ENCODE measurements around the gene FGFRL1.

FGFRL1 gene

DNA sequence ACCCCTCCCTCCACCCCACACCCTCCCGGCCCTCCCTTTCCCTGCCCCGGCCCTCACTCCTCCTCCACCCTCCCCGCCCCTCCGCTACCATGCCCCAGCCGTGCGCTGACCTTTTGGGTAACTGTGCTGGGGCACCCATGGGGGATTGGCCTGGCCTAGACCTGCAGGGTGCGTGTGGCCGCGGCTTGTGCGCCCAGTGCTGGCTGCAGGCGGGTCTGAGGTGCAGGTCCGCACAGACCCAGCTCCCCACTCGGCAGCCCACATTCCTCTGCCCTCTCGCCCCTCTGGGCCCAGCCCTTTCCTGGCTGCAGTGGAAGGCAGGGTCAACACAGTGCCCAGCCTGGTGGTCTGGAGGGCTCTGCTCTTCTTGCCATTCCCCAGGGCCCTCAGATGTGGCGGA lies 24.7 kb downstream of the FGFRL1 start:
- DNase-seq (ENCODE audit: insufficient read length, low spot score) (no peak), FAIRE-seq (no peak)

DNA sequence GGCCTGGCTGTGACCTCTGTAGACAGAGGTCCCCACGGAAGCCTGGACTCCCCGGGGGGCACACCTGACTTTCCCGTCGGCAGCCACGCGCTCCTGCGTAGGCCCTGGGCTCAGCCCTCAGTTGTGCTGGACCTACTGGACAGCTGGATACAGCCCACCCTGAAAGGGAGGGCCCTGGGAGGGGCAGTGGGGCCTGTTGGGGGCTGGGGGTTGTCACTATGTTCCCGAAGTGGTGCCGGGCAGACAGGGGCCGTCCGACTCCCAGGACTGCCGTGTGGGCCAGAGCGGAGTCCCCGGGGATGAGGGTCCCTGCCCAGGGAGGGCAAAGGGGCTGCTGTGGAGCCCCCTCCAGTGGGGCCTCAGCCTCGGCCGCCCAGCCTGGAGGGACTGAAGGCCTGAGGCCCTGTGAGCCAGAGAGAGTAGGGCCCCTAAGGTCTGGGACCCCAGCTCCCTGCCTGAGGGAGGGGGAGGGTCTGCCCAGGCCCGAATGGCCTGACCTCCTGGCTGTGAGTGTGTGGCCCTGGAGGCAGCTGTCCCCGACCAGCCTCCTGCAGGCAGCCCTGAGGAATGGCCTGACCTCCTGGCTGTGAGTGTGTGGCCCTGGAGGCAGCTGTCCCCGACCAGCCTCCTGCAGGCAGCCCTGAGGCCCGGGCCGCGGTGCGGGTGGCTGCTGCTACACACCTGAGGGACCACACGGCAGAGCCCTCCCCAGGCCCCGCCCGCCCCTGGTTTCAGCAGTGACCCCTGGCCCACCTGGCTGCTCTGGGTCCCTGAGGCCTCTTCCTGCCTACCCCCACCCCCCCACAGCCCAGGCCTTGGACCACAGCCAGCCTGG lies 25.8 kb downstream of the FGFRL1 start:
- FAIRE-seq (no peak), DNase-seq (ENCODE audit: insufficient read length, low spot score) (no peak)

DNA sequence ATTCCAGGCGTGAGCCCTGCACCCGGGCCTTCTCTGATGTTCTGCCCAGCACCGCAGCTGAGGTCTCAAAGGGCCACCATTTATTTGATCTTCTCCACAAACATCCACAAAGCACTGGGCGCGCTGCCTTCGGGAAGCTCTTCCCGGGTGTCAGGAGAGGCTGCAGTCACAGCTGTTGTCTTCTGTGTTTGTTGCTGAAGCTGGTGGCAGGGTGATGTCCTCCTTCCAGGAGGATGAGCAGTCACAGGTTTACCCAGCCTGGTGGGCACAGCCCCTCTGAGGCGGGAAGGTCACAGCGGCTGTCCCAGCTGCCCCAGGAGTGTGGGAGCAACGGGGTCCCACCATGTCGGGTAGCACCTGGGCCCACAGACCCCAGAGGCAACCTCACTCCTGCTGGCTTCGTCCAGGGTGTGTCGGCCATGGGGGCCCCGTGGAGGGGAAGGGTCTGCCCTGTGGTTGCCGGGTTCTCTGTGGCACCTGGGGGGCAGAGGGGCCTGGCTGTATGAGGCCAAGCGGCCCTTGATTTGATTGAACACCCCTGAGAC lies 27.6 kb downstream of the FGFRL1 start:
- DNase-seq (ENCODE audit: insufficient read length, low spot score) = no peak
- FAIRE-seq = no peak

DNA sequence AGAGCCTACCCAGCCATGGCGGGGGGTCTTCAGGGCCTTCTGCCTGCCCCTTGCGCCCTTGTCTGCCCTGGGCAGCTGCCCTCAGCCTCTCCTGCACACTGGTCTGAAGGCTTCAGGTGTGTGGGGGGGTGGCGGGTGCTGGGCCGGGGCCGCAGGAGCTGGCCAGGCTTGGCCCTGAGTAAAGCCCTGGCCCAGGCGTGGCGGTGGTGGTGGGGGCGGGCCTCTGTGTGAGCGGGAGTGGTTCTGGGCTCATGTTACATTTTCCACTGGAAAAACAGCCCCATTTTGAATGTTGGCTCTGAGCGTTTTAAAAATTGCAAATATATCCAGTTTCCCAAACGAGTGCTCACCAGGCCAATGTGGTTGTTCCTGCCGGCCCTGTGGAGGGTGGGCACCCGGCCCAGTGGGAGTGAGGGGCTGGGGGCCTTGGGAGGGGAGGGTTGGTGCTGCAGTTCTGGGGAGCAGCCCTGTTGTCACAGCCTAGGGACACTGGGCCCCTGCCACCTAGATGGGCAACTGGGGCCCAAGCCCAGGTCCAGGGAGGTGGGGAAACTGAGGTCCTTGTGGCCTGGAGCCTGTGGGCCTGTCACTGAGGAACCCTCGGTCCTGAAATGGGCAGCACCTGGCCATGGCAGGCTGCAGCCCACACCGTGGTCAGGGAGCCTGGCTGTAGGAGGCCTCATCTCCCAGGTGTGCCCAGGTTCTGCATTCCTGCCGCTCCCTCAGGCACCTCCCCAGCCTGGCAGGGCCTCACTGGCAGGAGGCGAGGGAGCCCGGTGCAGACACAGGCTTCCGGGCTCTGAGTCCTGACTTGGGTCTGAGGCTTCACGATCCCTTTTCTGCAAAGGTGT lies 28.3 kb downstream of the FGFRL1 start:
- DNase-seq (ENCODE audit: insufficient read length, low spot score) = no peak

DNA sequence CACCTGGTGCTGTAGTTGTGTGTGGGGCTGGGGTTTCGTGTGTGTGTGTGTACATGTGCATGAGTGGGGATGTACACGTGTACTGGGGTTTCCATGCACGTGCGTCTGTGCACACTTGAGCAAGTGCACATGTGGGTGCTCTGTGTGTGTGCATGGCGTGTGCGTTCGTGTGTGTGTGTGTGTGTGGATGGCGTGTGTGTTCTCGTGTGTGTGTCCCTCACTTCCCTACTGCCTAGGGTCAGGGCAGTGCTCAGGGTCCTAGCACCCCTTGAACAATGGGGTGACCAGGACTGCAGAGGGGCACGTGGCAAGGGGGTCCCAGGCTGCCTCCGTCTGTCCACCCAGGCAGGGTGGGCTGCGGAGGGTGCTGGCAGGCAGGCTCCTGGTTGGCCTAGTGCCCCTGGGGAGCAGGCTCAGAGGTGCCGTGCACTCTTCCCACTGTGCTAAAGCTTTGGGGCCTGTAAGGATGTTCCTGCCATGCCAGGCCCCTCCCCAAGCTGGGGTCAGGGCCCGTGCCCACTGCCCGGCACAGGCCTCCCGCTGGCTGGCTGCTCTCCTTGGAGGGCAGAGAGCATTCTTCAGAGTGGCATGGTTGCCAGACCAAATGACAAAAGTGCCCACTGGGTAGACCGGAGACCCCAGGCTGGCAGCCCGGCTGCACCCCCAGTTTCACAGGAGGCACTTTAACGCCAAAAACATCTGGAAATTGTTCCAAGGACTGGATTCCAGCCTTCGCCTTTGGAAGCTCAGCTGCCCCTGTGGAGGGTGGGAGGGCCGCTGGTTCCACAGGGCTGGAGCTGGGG lies 29.1 kb downstream of the FGFRL1 start:
- no peak for DNase-seq (ENCODE audit: insufficient read length, low spot score)
- peak; percentile 72 for FAIRE-seq

More for the DNA sequence above, 28.3 kb downstream of the FGFRL1 start:
- no peak for FAIRE-seq

DNA sequence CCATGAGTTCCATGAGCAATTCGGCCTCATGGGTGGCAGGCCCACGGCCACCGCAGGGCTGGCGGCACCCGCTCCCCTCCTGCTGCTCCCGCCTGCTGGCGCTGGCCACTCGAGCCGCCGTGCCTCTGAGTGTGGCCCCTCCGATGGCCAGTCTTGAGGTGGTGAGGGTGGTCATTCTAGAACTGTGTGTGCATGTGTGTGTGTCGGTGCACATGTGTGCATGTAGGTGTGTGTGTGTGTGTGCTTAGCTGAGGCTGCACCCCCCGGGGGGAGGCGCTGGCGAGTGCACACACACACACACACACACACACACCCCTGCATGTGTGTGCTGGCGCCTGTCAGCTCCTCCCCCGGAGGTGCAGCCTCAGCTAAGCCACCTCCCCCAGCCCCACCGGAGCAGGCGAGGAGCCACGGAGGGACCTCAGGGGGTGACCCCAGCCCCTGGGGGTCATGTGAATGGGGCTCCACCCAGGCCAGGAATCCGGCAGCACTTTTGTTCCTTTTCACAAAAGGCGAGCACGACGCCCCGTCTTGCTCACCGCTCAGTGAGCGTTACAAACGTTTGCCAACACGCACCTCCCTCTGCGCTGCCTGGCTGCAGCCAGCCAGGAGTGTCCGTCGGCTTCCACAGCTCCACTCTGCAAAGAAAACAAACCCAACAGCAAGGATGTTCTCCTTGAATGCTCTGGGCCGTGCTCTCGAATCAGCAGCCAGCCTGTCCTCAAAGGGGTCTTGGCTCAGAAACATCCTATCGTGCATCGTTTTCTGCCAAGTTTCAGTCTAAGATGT lies 29.9 kb downstream of the FGFRL1 start:
- DNase-seq (ENCODE audit: insufficient read length, low spot score) (no peak), FAIRE-seq (no peak)

DNA sequence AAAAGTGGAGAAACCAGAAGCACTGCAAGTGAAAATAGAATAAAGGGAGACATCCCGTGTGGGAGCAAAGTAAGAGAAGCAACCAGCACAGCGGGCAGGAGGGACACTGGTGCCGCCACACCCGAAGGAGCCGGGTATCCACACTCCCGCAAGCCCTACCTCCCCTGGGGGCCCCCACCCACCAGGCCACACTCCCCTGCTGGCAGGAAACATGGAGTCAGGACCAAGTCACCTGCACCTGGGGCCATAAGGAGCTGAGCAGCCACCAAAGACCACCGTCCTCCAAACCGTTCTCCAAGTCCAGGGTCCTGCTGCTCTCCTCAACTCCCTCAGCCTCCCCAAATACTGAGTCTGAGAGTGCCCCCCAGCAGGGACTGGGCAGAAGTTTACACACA lies 30.5 kb downstream of the FGFRL1 start:
- no peak for DNase-seq (ENCODE audit: insufficient read length, low spot score)
- FAIRE-seq = no peak

DNA sequence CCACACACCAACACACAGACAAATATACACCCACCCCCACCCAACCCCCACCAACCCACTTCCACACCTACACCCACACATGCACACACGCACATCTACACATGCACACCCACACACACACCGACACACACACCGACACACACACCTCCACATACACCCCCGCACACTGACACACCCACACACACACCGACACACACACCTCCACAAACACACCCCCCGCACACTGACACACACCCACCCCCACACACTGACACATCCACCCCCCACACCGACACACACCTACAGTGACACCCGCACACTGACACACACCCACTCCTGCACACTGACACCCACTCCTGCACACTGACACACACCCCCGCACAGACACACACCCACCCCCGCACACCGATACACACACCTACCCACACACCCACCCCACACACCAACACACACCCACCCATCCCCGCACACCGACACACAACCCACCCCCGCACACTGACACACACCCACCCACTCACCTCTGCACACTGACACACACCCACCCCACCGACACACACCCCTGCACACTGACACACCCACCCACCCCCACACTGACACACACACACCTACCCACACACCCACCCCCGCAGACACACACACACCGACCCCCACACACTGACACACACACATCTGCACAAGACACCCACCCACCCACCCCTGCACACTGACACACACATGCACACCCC lies 31.1 kb downstream of the FGFRL1 start:
- no peak for DNase-seq (ENCODE audit: insufficient read length, low spot score)

DNA sequence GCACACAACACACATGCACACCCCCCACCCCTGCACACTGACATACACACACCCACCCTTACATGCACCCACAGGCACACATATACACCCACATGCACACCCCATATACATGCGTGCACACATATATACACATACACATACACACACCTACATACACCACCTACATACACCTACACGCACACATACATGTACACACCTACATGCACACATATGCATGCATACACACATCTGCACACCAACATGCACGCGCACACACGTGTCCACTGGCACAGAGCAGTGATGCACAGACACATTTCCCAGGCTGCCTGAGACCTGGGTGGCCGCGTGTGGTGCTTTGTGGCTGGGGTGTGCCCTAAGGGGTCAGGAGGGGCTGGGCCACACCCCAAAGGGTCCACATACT lies 31.7 kb downstream of the FGFRL1 start:
- DNase-seq (ENCODE audit: insufficient read length, low spot score) (no peak), FAIRE-seq (no peak)

More for the DNA sequence above, 31.1 kb downstream of the FGFRL1 start:
- FAIRE-seq = no peak

DNA sequence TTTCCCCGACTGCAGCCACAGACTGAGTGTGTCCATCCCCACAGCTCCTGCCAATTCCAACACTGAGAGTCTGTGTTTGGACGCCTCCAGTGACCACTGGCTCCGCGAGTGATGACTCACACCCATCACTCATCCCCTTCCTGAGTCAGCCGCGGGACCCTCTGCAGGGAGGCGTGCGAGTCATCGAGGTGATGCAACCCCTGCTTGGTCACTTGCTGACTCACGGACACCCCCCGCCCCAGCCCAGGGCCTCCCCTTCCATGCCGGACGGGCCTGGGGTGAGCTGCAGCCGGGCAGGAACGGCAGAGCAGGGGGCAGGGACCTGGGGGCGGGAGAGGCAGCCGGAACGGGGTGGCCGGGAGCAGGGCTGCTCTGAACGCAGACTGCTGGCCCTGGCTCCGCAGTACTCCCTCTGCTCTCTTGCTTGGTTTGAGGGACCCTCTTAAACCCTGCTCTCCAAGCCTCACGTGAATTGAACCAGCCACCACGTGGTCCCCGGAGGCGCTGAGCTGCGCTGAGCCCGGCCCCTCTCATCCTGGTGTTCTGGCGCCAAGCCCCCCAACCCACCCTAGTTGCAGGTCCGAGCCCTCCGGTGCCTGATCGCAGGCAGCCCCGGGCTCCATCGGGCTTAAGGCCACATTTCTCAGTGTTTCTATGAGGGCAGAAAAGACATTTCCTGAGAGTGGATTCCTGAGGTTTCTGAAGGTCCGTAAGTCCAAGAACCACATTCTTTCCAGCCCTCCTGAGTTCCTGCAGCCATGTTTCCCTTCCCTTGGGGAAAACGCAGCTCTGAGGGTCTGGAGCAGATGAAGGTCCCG lies 32.4 kb downstream of the FGFRL1 start:
- DNase-seq (ENCODE audit: insufficient read length, low spot score) (peak; percentile 98), FAIRE-seq (peak; percentile 99)

DNA sequence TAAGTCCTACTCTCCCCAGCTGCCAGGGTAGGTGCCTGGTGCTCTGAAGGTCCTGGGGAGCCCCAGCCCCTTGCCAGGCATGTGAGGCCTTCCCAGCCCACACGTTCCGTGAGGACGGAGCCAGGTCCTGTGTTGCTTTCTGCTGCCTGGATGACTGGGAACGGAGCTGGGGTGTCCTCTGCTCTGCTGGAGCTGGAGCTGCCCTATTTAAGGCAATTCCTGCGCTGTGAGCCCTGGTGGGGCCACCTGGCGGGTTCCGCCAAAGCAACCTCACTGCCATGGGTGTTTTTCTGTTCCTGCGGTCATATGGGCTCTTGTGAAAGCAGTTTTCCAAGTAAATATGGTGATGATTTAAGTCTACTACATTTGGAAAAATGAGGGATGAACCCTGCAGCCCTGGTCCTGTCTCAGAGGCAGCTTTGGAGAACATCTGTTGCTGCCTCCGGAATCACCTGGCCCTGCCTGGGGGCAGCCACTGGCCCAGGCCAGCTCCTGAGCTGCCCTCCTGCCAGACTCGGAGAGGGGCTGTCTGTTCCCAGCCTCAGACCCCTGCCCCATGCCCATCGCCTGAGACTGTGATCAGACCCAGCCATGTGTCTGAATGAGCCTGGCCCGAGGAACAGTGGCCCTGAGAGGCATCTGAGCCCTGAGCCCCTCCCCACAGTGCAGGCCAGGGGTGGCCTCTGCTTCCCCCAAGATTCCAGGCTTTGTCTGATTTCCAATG lies 33.2 kb downstream of the FGFRL1 start:
- DNase-seq (ENCODE audit: insufficient read length, low spot score) = no peak
- peak; percentile 57 for FAIRE-seq

DNA sequence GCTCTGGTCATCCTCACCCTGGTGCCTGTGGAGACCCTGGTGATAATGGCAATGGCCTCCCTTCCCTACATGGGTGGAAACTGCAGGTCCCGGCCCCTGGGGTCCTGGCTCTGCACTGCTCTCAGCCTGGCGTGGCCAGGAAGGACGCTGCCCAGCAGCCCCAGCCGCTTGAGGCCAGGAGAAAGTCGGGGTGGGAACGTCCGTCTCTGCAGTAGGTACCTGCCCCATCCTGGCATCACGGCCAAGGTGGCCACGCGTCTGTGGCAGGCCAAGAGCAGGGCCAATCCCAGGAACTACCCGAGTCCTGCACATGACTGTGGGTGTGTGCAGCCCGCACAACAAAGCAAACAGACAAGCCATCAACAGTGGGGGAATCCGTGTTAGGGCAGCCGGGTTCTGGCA lies 33.8 kb downstream of the FGFRL1 start:
- FAIRE-seq = peak; percentile 26

DNA sequence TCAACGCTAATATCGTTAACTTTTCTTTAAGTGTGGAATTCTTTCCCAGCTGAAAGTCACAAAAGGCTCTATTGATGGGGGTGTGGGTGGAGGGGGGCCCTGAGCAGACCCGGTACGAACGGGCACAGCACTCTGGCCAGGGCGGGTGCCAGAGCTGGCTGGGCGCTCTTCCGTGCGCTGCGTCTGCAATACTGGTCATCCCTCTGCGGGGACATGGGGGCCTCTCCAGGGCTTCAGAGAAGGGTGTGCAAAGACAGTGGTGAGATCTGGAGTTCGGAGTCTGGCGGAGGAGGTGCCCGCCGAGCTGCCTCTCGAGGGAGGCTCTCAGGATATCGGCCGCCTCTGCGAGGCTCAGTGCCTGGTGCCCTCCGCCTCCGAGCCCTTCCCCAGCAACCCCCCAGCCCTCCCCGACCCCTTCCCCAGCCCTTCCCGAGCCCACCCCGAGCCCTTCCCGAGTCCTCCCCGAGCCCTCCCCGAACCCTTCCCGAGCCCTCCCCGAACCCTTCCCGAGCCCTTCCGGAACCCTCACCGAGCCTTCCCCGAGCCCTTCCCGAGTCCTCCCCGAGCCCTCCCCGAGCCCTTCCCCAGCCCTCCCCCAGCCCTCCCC lies 34.3 kb downstream of the FGFRL1 start:
- no peak for FAIRE-seq

More for the DNA sequence above, 33.8 kb downstream of the FGFRL1 start:
- no peak for DNase-seq (ENCODE audit: insufficient read length, low spot score)

DNA sequence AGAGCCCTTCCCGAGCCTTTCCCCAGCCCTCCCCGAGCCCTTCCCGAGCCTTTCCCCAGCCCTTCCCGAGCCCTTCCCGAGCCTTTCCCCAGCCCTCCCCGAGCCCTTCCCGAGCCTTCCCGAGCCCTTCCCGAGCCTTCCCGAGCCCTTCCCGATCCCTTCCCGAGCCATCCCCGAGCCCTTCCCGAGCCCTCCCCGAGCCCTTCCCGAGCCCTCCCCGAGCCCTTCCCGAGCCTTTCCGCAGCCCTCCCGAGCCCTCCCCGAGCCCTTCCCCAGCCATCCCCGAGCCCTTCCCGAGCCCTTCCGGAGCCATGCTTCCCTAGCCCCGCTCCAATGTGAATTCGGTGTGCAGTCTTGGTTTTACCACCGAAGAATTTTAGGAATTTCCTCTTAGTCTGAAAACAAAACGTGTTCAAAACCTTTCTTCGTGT lies 35.2 kb downstream of the FGFRL1 start:
- DNase-seq (ENCODE audit: insufficient read length, low spot score) (peak; percentile 61), FAIRE-seq (peak; percentile 92)

More for the DNA sequence above, 34.3 kb downstream of the FGFRL1 start:
- DNase-seq (ENCODE audit: insufficient read length, low spot score) = no peak

DNA sequence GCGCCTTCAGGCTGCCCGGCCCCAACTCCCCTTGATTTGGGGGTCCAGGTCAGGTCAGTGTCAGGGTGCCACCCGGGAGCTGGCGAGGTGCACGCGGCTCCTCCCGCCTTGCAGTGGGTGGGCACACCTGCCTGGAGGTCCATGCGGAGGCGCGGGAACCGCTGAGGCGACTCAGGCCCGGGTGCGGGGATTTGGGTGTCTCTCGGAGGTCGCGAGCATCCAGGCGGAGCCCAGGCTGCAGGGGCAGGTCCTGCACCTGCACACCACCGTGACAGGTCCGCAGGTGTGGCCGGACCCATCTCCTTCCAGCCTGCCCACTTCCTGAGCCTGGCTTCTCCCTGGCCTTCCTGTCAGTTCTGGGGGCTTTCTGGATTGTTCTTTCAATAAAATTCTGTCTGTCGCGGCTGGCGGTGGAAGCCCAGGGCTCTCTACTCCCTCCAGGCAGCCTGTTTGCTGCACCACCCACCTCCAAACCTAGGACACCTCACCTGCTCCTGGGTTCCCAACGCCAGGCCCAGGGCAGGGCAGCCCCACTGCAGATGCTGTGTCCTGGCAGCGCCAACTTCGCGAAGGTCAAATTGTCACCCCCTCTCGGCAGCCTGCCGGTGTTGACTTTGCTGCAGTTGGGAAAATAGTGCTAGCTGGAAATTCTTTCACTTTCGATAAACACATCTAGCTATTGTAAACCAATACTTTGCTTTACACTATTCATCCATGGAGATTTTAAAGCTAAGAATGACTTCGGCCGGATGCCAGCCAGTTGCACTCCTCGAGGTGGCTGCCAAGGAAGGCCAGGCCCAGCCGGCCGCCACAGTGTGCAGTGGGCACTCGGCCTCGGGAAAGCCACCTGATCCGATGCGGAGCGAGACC lies 35.9 kb downstream of the FGFRL1 start:
- DNase-seq (ENCODE audit: insufficient read length, low spot score) = no peak
- FAIRE-seq = no peak
